T-helper 1 cell treated with Interleukin-12 subunit alpha and Interleukin-12 subunit beta and Interleukin-4 antibody, amounts not matched to agents 30 μg/mL and 1 μg/mL, for 36 hours (primary cell): ENCODE measurements around the gene KREMEN2.
"Not testable (repeated sequence)": the region's sequence is repeated elsewhere in the genome, so short reads cannot be mapped to it uniquely, and the experiment has no call there.

Source experiments
- H3K27ac Mint-ChIP-seq: one replicate; pipeline ENCODE4 v1.8.0; 2021; ENCODE audit warnings: mild to moderate bottlenecking, mixed read lengths
- H3K27me3 Mint-ChIP-seq: one replicate; pipeline ENCODE4 v1.8.0; 2021; ENCODE audit warnings: low read depth, mixed read lengths
- H3K36me3 Mint-ChIP-seq: one replicate; pipeline ENCODE4 v1.8.0; 2021; ENCODE audit warnings: low read depth, mixed read lengths
- H3K4me1 Mint-ChIP-seq: one replicate; pipeline ENCODE4 v1.8.0; 2021; ENCODE audit warnings: low read depth, mixed read lengths
- H3K4me3 Mint-ChIP-seq: one replicate; pipeline ENCODE4 v1.8.0; 2021; ENCODE audit warnings: mild to moderate bottlenecking, moderate library complexity, mixed read lengths
- H3K9me3 Mint-ChIP-seq: one replicate; pipeline ENCODE4 v1.8.0; 2021; ENCODE audit warnings: mixed read lengths

The KREMEN2 gene

DNA sequence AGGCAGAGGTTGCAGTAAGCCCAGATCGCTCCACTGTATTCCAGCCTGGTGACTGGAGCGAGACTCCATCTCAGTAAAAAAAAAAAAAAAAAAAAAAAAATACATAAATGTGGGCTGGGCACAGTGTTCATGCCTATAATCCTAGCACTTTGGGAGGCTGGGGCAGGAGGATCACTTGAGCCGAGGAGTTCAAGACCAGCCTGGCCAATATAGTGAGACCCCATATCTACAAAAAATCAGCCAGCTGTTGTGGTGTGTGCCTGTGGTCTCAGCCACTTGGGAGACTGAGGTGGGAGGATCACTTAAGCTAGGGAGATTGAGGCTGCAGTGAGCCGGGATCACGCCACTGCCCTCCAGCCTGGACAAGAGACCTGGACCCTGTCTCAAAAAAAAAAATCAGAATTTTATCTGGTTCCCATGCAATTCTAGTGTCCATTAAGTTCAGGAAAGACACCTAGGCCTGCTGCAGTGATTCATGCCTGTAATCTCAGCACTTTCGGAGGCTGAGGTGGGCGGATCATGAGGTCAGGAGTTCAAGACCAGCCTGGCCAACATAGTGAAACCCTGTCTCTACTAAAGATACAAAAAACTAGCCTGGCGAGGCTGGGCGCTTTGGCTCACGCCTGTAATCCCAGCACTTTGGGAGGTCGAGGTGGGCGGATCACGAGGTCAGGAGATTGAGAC lies 32.7 kb upstream of the KREMEN2 start:
- not testable (repeated sequence) for H3K9me3 Mint-ChIP-seq, H3K27me3 Mint-ChIP-seq, H3K27ac Mint-ChIP-seq, H3K4me1 Mint-ChIP-seq, H3K4me3 Mint-ChIP-seq
- peaks cover 12% of the 10 kb centered on the region for H3K36me3 Mint-ChIP-seq

DNA sequence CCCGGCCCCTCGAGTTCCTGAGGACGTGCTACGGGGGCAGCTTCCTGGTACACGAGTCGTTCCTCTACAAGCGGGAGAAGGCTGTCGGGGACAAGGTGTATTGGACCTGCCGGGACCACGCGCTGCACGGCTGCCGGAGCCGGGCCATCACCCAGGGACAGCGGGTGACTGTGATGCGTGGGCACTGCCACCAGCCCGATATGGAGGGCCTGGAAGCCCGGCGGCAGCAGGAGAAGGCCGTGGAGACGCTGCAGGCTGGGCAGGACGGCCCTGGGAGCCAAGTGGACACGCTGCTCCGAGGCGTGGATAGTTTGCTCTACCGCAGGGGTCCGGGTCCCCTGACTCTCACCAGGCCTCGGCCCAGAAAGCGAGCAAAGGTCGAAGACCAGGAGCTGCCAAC lies 30.9 kb upstream of the KREMEN2 start:
- Mint-ChIP-seq H3K27me3 (no peaks in the 10 kb centered on the region), H3K9me3 (no peaks in the 10 kb centered on the region), H3K27ac (no peak overlapping the region), H3K4me3 (no peak overlapping the region), H3K36me3 (peaks cover 12% of the 10 kb centered on the region), H3K4me1 (peaks cover 3% of the 10 kb centered on the region)

DNA sequence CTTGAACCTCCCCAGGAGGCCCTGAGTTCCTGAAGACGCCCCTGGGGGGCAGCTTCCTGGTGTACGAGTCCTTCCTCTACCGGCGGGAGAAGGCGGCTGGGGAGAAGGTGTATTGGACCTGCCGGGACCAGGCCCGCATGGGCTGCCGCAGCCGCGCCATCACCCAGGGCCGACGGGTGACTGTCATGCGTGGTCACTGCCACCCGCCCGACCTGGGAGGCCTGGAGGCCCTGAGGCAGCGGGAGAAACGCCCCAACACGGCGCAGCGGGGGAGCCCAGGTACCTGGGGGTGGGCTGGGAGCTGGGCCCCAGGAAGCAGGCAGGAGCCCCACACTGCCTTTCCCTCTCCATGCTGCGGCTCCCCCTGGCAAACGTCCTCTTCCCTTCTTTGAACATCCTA lies 30.4 kb upstream of the KREMEN2 start:
- Mint-ChIP-seq H3K27ac (no peak overlapping the region), H3K9me3 (no peaks in the 10 kb centered on the region), H3K36me3 (peaks cover 14% of the 10 kb centered on the region), H3K4me1 (peaks cover 3% of the 10 kb centered on the region), H3K27me3 (no peaks in the 10 kb centered on the region), H3K4me3 (no peak overlapping the region)

DNA sequence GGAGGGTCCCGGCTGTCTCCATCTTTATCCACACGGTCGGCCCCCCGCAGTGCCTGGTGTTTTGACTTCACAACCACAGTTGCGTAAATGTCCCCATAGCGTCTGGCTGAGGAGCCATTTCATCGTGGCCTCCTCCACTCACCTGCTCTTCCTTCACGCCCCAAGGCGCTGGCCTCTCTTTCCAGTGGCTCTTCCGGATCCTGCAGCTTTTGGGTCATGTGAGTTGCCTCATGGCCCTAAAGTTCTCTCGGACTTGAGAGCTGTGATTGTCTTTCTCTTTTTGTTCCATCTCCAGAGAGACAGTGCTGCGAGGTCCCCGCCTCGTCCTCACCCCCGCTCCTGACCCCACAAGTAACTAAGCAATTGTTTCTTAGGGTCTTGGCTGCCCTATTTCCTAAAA lies 29.6 kb upstream of the KREMEN2 start:
- no peaks in the 10 kb centered on the region for H3K27me3 Mint-ChIP-seq

DNA sequence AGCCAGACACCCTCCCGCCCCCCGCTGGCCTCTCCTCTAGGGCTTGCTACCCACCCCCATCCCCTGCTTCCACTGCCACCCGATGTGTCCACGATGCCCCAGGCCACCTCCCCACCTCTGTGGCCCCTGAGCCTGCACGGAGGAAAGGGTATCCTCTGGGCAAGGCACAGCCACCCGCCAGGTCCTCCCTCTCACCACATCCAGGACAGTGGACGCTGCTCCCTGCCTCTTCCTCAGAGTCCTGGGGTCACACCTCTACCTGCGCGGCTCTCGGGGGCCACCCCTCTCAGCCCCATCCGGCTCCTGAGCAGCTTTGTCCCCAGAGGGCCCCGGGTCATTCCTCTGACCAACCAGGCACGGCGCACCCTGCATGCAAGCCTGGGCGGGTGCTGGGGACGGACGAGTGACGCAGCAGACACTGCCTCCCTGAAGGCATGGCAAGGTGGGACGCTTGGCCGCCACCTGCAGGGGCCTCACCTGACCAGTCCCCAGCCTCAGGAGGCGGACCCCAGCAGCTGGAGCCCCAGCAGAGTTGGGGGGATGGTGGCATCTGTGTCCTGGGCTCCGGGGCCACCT lies 27.6 kb upstream of the KREMEN2 start:
- Mint-ChIP-seq H3K4me1 (peaks cover 3% of the 10 kb centered on the region), H3K36me3 (peaks cover 18% of the 10 kb centered on the region), H3K27ac (no peak overlapping the region), H3K9me3 (no peaks in the 10 kb centered on the region), H3K27me3 (no peaks in the 10 kb centered on the region), H3K4me3 (no peak overlapping the region)

More for the DNA sequence above, 29.6 kb upstream of the KREMEN2 start:
- Mint-ChIP-seq H3K9me3 (no peaks in the 10 kb centered on the region), H3K27ac (no peak overlapping the region), H3K36me3 (peaks cover 16% of the 10 kb centered on the region), H3K4me3 (no peak overlapping the region), H3K4me1 (peaks cover 3% of the 10 kb centered on the region)

DNA sequence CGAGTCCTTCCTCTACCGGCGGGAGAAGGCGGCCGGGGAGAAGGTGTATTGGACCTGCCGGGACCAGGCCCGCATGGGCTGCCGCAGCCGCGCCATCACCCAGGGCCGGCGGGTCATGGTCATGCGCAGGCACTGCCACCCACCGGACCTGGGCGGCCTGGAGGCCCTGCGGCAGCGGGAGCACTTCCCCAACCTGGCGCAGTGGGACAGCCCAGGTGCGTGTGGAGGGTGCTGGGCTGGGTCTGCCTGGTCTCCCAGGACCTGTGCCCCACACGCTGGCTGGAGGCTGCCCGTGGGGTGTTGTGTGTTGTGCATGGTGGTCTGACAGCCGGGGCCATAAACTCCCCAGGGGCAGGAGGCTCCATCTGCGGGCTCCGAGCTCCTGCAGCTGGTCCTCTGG lies 26.9 kb upstream of the KREMEN2 start:
- Mint-ChIP-seq H3K4me3 (no peak overlapping the region), H3K4me1 (peaks cover 3% of the 10 kb centered on the region), H3K27me3 (no peaks in the 10 kb centered on the region), H3K9me3 (no peaks in the 10 kb centered on the region), H3K36me3 (peaks cover 18% of the 10 kb centered on the region), H3K27ac (no peak overlapping the region)

DNA sequence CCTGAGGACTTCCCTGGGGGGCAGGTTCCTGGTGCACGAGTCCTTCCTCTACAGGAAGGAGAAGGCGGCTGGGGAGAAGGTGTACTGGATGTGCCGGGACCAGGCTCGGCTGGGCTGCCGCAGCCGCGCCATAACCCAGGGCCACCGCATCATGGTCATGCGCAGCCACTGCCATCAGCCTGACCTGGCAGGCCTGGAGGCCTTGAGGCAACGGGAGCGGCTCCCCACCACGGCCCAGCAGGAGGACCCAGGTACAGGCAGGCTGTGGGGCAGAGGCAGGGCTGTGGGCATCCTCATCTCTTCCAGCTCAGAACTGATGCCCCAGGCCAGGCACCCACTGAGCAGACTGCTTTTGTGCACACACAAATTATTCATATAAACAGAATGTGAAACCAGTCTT lies 25.9 kb upstream of the KREMEN2 start:
- Mint-ChIP-seq H3K4me3 (no peak overlapping the region), H3K4me1 (peaks cover 3% of the 10 kb centered on the region), H3K27ac (no peak overlapping the region), H3K27me3 (no peaks in the 10 kb centered on the region), H3K9me3 (no peaks in the 10 kb centered on the region), H3K36me3 (peaks cover 21% of the 10 kb centered on the region)

DNA sequence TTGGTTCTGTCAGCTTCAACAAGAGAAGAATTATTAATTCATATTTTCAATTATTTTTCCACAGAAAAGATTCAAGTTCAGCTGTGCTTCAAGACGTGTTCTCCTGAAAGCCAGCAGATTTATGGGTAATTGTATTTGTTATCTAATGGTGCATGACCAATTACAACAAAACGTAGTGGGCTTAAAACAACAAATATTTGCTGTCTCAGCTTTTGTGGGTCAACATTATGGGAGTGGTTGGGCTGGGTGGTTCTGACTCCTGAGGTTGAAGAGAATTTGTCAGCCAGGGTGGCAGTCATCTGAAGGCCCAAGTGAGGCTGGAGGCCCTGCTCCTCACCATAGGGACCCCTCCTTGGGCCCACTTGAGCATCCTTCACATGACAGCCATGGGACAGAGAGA lies 24.1 kb upstream of the KREMEN2 start:
- Mint-ChIP-seq H3K4me1 (peaks cover 3% of the 10 kb centered on the region), H3K27ac (no peak overlapping the region), H3K36me3 (peaks cover 19% of the 10 kb centered on the region), H3K9me3 (no peaks in the 10 kb centered on the region), H3K27me3 (no peaks in the 10 kb centered on the region), H3K4me3 (no peak overlapping the region)

DNA sequence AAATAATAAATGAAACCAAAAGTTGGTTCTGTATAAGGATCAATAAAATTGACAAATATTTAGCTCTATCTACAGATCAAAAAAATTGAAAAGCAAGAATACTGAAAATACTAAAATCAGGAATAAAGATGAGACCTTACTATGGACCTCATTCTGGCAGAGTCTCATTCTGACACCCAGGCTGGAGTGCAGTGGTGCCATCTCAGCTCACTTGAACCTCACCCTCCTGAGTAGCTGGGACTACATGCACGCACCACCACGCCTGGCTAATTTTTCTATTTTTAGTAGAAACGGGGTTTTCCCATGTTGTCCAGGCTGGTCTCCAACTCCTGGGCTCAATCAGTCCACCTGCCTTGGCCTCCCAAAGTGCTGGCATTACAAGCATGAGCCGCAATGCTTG lies 22.0 kb upstream of the KREMEN2 start:
- no peaks in the 10 kb centered on the region for H3K27me3 Mint-ChIP-seq
- H3K36me3 Mint-ChIP-seq: peaks cover 14% of the 10 kb centered on the region
- no peaks in the 10 kb centered on the region for H3K9me3 Mint-ChIP-seq
- no peak overlapping the region for H3K27ac Mint-ChIP-seq
- H3K4me1 Mint-ChIP-seq: no peaks in the 10 kb centered on the region
- H3K4me3 Mint-ChIP-seq: no peak overlapping the region

DNA sequence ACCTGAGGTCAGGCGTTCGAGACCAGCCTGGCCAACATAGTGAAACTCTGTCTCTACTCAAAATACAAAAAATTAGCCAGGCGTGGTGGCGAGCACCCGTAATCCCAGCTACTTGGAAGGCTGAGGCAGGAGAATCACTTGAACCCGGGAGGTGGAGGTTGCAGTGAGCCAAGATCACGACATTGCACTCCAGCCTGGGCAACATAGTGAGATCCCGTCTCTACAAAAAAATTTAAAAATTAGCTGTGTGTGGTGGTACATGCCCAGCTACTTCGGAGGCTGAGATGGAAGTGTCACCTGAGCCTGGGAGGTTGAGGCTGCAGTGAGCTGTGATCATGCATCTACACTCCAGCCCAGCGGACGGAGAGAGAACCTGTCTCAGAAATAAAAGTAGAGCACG lies 20.4 kb upstream of the KREMEN2 start:
- peaks cover 16% of the 10 kb centered on the region for H3K36me3 Mint-ChIP-seq

DNA sequence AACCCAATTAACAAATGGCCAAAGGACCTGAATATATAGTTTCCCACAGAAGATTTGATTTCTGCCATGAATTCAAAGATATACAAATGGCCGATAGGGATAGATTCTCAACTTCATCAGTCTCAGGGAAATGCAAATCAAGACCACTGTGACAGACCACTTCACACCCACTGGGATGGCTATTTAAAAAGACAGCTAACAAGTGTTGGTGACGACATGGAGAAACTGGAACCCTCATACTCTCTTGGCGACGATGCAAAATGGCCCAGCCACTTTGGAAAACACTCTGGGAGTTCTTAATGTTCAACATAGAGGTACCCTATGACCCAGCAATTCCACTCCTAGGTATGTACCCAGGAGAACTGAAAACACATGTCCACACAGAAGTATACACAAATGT lies 17.4 kb upstream of the KREMEN2 start:
- no peak overlapping the region for H3K4me3 Mint-ChIP-seq
- no peaks in the 10 kb centered on the region for H3K27me3 Mint-ChIP-seq
- no peak overlapping the region for H3K27ac Mint-ChIP-seq

More for the DNA sequence above, 20.4 kb upstream of the KREMEN2 start:
- H3K27me3 Mint-ChIP-seq, H3K9me3 Mint-ChIP-seq, H3K4me1 Mint-ChIP-seq, H3K27ac Mint-ChIP-seq, H3K4me3 Mint-ChIP-seq: not testable (repeated sequence)

DNA sequence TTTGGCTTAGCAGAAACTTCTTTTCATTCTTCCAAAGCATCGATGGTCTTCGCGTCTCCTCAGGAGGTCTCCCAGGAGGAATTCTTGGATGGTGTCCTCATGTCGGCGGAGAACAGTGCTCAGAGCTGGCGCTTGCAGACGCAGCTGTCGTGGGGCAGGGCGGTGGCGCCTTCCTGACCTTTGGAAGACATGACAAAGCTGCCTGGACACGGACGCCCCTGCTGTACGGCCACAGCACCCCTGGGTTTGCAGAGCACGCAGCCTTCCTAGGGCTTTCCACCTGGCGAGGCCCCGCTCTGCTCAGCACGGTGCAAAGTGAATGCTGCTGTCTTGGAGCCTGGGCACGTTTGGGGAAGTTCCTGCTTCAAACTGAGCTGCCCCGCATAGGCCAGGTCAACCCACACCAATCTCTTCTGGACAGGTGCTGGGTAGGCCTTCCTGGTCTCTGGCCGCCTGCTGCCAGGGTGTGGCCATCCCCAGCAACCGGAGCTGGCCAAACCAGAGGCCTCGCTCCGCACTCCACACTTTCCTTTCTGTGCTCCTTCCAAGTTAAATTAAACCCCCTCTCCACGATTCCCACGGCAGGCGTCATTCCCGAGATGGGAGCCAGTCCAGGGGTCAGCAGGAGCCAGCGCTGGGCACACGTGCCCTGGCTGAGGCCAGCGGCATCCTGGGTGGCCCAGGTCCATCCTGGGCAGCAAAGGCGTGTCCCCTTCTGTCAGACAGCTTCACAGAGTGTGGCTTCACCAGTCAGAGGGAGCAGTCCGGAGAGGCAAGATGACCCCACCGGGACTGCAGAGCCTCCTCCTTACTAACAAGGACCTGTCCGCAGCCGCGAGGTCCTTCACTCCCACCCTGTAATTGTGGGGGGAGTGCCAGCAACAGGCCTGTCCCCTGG lies 15.0 kb upstream of the KREMEN2 start:
- peaks cover 7% of the 10 kb centered on the region for H3K36me3 Mint-ChIP-seq

More for the DNA sequence above, 17.4 kb upstream of the KREMEN2 start:
- no peaks in the 10 kb centered on the region for H3K9me3 Mint-ChIP-seq
- H3K4me1 Mint-ChIP-seq: peaks cover 2% of the 10 kb centered on the region
- H3K36me3 Mint-ChIP-seq: peaks cover 14% of the 10 kb centered on the region

DNA sequence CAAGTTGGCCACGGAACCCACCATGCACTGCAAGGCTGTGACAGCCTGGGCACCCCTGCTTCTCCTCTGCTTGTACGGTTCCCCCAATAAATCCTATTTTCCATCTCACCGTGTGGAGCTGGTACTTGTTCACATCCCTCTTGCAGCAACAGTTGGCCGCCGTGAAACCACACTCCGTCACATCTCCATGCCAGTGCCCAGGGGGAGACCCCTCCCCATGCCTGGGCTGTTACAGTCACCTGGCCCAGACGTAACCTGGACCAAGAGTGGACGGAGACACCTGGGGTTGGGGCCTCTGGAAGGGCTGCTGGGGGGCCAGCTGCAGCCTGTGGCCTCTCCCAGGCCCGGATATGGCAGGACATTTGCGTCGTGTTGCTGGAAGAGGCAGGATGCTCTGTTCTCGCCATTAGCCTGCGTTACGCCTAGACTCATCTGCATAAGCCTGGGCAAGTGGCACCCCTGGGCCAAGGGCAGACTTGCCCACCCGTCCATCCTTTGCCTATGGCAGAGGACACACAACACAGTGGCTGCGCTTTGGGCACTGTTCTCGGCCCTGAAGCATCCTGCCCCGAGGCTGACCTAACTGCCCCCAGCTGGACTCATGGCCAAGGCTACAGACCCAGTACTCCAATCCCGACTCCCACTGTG lies 14.2 kb upstream of the KREMEN2 start:
- Mint-ChIP-seq H3K27ac (no peak overlapping the region), H3K27me3 (no peaks in the 10 kb centered on the region), H3K9me3 (no peaks in the 10 kb centered on the region), H3K36me3 (peaks cover 7% of the 10 kb centered on the region), H3K4me3 (no peak overlapping the region), H3K4me1 (peaks cover 2% of the 10 kb centered on the region)

More for the DNA sequence above, 15.0 kb upstream of the KREMEN2 start:
- no peak overlapping the region for H3K27ac Mint-ChIP-seq
- H3K4me3 Mint-ChIP-seq: no peak overlapping the region
- no peaks in the 10 kb centered on the region for H3K27me3 Mint-ChIP-seq
- H3K4me1 Mint-ChIP-seq: peaks cover 2% of the 10 kb centered on the region
- H3K9me3 Mint-ChIP-seq: no peaks in the 10 kb centered on the region

DNA sequence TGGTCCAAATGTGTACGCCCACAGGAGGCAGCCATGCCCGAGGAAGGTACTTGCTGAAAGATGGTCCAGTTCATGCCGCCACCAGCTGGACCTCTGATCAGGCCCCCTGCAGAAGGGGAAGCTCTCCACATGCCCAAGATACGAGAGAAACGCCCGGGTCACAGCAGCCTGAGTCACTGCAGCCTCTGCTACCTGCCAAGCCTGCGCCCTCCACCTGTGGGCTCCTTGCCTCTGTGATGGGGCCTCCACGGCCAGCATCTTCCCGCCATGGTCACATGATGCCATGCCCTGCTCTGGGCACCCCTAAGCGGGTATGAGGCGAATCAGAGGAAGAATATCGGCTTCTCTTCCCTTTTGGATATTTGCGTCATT lies 13.7 kb upstream of the KREMEN2 start:
- peaks cover 2% of the 10 kb centered on the region for H3K4me1 Mint-ChIP-seq
- no peaks in the 10 kb centered on the region for H3K27me3 Mint-ChIP-seq
- H3K36me3 Mint-ChIP-seq: peaks cover 7% of the 10 kb centered on the region
- no peaks in the 10 kb centered on the region for H3K9me3 Mint-ChIP-seq
- no peak overlapping the region for H3K27ac Mint-ChIP-seq
- no peak overlapping the region for H3K4me3 Mint-ChIP-seq
